Left colon (tissue), 2 donors: ENCODE data around the gene HPCAL1. TPM values are rescaled to one million over a fixed set of nuclear protein-coding genes. Genes with fewer than 3 reads are reported as not detected.
"Not testable (repeated sequence)": the region's sequence is repeated elsewhere in the genome, so short reads cannot be mapped to it uniquely, and the experiment has no call there.

ENCODE experiments used
- ATAC-seq: fragments of 200-7000 bp; cut with Tn5 transposase; one replicate; pipeline ENCODE4 v1.9.1; 2020; ENCODE audit warnings: mild to moderate bottlenecking, moderate library complexity
- DNase-seq, 2 donors: peaks; one replicate each; pipeline ENCODE4 v3.0.0-alpha.2; 2020
- intact Hi-C, 2 donors: fragments of 100-400 bp; cut with DNase I in 1 of 2; cut with micrococcal nuclease in 1 of 2; formaldehyde crosslinking; loops; one replicate each; pipeline versions ENCODE4 v1.11.2 to v1.14.0; 2022; cut with DNase I, micrococcal nuclease
- total RNA-seq, 2 donors: library from RNA; stranded (reverse); fragmentation: NEBNext Ultra II Directional; extraction: Animal tissue kit (Norgen Biotek cat#: 25700); gene quantifications; one replicate each; pipeline ENCODE4 v1.2.1, GENCODE V29; 2021
- donor health status: DM: no; HTN: no; CAD: no.
- donor health status: DM: yes; HTN: yes; CAD: no.

Gene HPCAL1
- total RNA-seq, 2 donors from 2014 or later, result 73.1 to 85.7 TPM

- ATAC-seq (no peak), DNase-seq (no peak)
- intact Hi-C loops, result loop anchor here in 1 of 2 donors (10.0 kb wide), 1 partner anchor 135 kb away; no protein-coding TSS in a partner anchor
These were observed 22.7 kb upstream of the HPCAL1 start for GRCh38 chr2:10279946-10280463.

GRCh38 chr2:10281891-10282290, 20.8 kb upstream of the HPCAL1 start:
- no peak for DNase-seq
- ATAC-seq, result no peak
- intact Hi-C loops, result no loop called here

- no peak for DNase-seq
- intact Hi-C loops, result no loop called here
- ATAC-seq, result no peak
These were observed 20.0 kb upstream of the HPCAL1 start for GRCh38 chr2:10282611-10283105.

GRCh38 chr2:10283106-10284062, 19.3 kb upstream of the HPCAL1 start:
- DNase-seq (no peak), ATAC-seq (no peak)
- intact Hi-C loops, result no loop called here

- intact Hi-C loops, result no loop called here
- no peak for ATAC-seq
- DNase-seq, result peak in 1 of 2 donors; percentile 2
These were observed 18.4 kb upstream of the HPCAL1 start for GRCh38 chr2:10284108-10284870.

- peak; percentile 5 for ATAC-seq
- intact Hi-C loops, result no loop called here
These were observed 17.5 kb upstream of the HPCAL1 start for GRCh38 chr2:10285191-10285555.

GRCh38 chr2:10285556-10286198, 17.0 kb upstream of the HPCAL1 start:
- DNase-seq (peak; percentile 39 to 80), ATAC-seq (peak; percentile 50)
- intact Hi-C loops, result no loop called here

More at GRCh38 chr2:10285191-10285555, 17.5 kb upstream of the HPCAL1 start:
- peak in 1 of 2 donors; percentile 4 for DNase-seq

GRCh38 chr2:10286216-10287037, 16.3 kb upstream of the HPCAL1 start:
- DNase-seq, result peak; percentile 43 to 54
- ATAC-seq, result peak; percentile 79
- intact Hi-C loops, result no loop called here

GRCh38 chr2:10287761-10288160, 14.9 kb upstream of the HPCAL1 start:
- ATAC-seq (no peak), DNase-seq (no peak)
- intact Hi-C loops, result no loop called here

- intact Hi-C loops, result no loop called here
- no peak for ATAC-seq
- no peak for DNase-seq
These were observed 14.1 kb upstream of the HPCAL1 start for GRCh38 chr2:10288606-10289005.

GRCh38 chr2:10289352-10289751, 13.4 kb upstream of the HPCAL1 start:
- ATAC-seq, result no peak
- intact Hi-C loops, result no loop called here
- DNase-seq, result no peak

GRCh38 chr2:10289891-10290290, 12.8 kb upstream of the HPCAL1 start:
- intact Hi-C loops, result no loop called here
- DNase-seq (no peak), ATAC-seq (no peak)

- DNase-seq, intact Hi-C loops, ATAC-seq: not testable (repeated sequence)
These were observed 11.3 kb upstream of the HPCAL1 start for GRCh38 chr2:10291376-10291775.

- DNase-seq, result no peak
- intact Hi-C loops, result no loop called here
- ATAC-seq, result no peak
These were observed 10.7 kb upstream of the HPCAL1 start for GRCh38 chr2:10292033-10292432.

- intact Hi-C loops, result no loop called here
- no peak for DNase-seq
- ATAC-seq, result no peak
These were observed 9.1 kb upstream of the HPCAL1 start for GRCh38 chr2:10293603-10294002.

GRCh38 chr2:10294077-10294476, 8.6 kb upstream of the HPCAL1 start:
- intact Hi-C loops, result no loop called here
- DNase-seq, result no peak
- no peak for ATAC-seq

GRCh38 chr2:10295649-10296048, 7.1 kb upstream of the HPCAL1 start:
- ATAC-seq, intact Hi-C loops, DNase-seq: not testable (repeated sequence)

GRCh38 chr2:10296142-10296541, 6.6 kb upstream of the HPCAL1 start:
- no peak for ATAC-seq
- DNase-seq, result no peak
- intact Hi-C loops, result no loop called here
